ENCODE measurements around the gene ADD3.
"Not testable (repeated sequence)": the region's sequence is repeated elsewhere in the genome, so short reads cannot be mapped to it uniquely, and the experiment has no call there.

ADD3 gene

GRCh38 chr10:110107430-110107829 is 99.6 kb downstream of the ADD3 start:
- DNase-seq (ENCODE audit: low read depth), result no peak

GRCh38 chr10:110107887-110108286 is 100.1 kb downstream of the ADD3 start:
- no peak for DNase-seq (ENCODE audit: low read depth)

GRCh38 chr10:110109511-110109910 is 101.7 kb downstream of the ADD3 start:
- no peak for DNase-seq (ENCODE audit: low read depth)

GRCh38 chr10:110110338-110110737 is 102.6 kb downstream of the ADD3 start:
- DNase-seq (ENCODE audit: low read depth), result no peak

GRCh38 chr10:110113670-110114337 is 106.0 kb downstream of the ADD3 start:
- DNase-seq (ENCODE audit: low read depth), result no peak

GRCh38 chr10:110114668-110115067 is 106.9 kb downstream of the ADD3 start:
- DNase-seq (ENCODE audit: low read depth), result not testable (repeated sequence)

- no peak for DNase-seq (ENCODE audit: low read depth)
Observed at GRCh38 chr10:110115784-110116520, 108.2 kb downstream of the ADD3 start.

- DNase-seq (ENCODE audit: low read depth), result no peak
Observed at GRCh38 chr10:110118891-110119621, 111.3 kb downstream of the ADD3 start.

GRCh38 chr10:110123594-110123993 is 115.8 kb downstream of the ADD3 start:
- DNase-seq (ENCODE audit: low read depth), result no peak

- DNase-seq (ENCODE audit: low read depth), result no peak
Observed at GRCh38 chr10:110129490-110129889, 121.7 kb downstream of the ADD3 start.

GRCh38 chr10:110134917-110135316 is 127.1 kb downstream of the ADD3 start:
- no peak for DNase-seq (ENCODE audit: low read depth)

GRCh38 chr10:110135836-110136235 is 128.1 kb downstream of the ADD3 start:
- not testable (repeated sequence) for DNase-seq (ENCODE audit: low read depth)

- DNase-seq (ENCODE audit: low read depth), result peak; percentile 38
Observed at GRCh38 chr10:110137142-110137545, 129.4 kb downstream of the ADD3 start.

GRCh38 chr10:110138197-110138812 is 130.5 kb downstream of the ADD3 start:
- peak; percentile 28 for DNase-seq (ENCODE audit: low read depth)

GRCh38 chr10:110141185-110141584 is 133.4 kb downstream of the ADD3 start:
- no peak for DNase-seq (ENCODE audit: low read depth)

GRCh38 chr10:110141871-110142635 is 134.3 kb downstream of the ADD3 start:
- no peak for DNase-seq (ENCODE audit: low read depth)

GRCh38 chr10:110142965-110143364 is 135.2 kb downstream of the ADD3 start:
- DNase-seq (ENCODE audit: low read depth), result no peak

GRCh38 chr10:110144507-110144906 is 136.7 kb downstream of the ADD3 start:
- DNase-seq (ENCODE audit: low read depth), result no peak

- DNase-seq (ENCODE audit: low read depth), result no peak
Observed at GRCh38 chr10:110147961-110148360, 140.2 kb downstream of the ADD3 start.

GRCh38 chr10:110149259-110149658 is 141.5 kb downstream of the ADD3 start:
- DNase-seq (ENCODE audit: low read depth), result no peak

- DNase-seq (ENCODE audit: low read depth), result no peak
Observed at GRCh38 chr10:110150046-110150445, 142.3 kb downstream of the ADD3 start.

- DNase-seq (ENCODE audit: low read depth), result no peak
Observed at GRCh38 chr10:110150981-110151380, 143.2 kb downstream of the ADD3 start.

Data from GM04504 (cell line).